ENCODE measurements around the gene FH.

GRCh38 chr1:241503444-241503843 is 16.1 kb downstream of the FH start:
- TF ChIP-seq CTCF (IDR thresholded peaks at IDR 0.05) (no peak), POLR2A (IDR thresholded peaks at IDR 0.05) (no peak)

Data from heart left ventricle (tissue), 13 donors.